ENCODE results near the gene ST3GAL3. TPM values are rescaled to one million over a fixed set of nuclear protein-coding genes. Genes with fewer than 3 reads are reported as not detected.

The ST3GAL3 gene
- total and polyA plus RNA-seq, 2 of the 13 experiments (the other 11 are each of a cell fraction or from before 2014, with no cell fraction given) = 5.1 to 8.1 TPM

GRCh38 chr1:43834280-43835081 lies 127.1 kb downstream of the ST3GAL3 start:
- Histone ChIP-seq H3K36me3 (replicated peaks in 1 of 2; ENCODE audit: control insufficient read depth in 1 of 2, insufficient read depth in 2 of 2, low read length in 2 of 2) (peaks cover 0 to 10% of the 10 kb centered on the region in 2 experiments; a peak in 3 of 5 replicates), H3K9me3 (ENCODE audit: low read length) (no peaks in the 10 kb centered on the region), H3K27me3 (ENCODE audit: control insufficient read depth in 1 of 2, insufficient read depth in 2 of 2, low read length in 2 of 2) (no peaks in the 10 kb centered on the region), H3K4me1 (ENCODE audit: insufficient read depth, low read length) (peaks cover 20% of the 10 kb centered on the region), H3K27ac (ENCODE audit: extremely low read length, insufficient read depth, low read length) (no peak overlapping the region), H3K9ac (ENCODE audit: insufficient read depth, low read depth, low read length) (no peak overlapping the region), H3K4me3 (replicated peaks in 1 of 3; ENCODE audit: insufficient read depth in 1 of 3, low read depth in 2 of 3, low read length in 3 of 3) (no peak overlapping the region), H4K20me1 (ENCODE audit: insufficient read depth, low read length) (no peaks in the 10 kb centered on the region), H2AFZ (ENCODE audit: low read length) (no peak overlapping the region), H3K79me2 (ENCODE audit: insufficient read depth, low read length) (no peaks in the 10 kb centered on the region), H3K4me2 (ENCODE audit: low read depth, low read length) (no peak overlapping the region)
- intact Hi-C loops (cut with micrococcal nuclease; ENCODE audit: unreplicated experiment) = no loop called here
- no TSS peak for BruUV-seq (replicated peaks)
- FAIRE-seq (no peak), ATAC-seq (no peak), DNase-seq (ENCODE audit: low spot score) (no peak)
- CTCF ChIA-PET (ENCODE audit: low intra/inter-chr PET ratio, low total read pairs) = no interaction called here
- POLR2A ChIA-PET = no interaction called here
- 93% methylated on average over 14 of the region's 14 CpGs for WGBS (ENCODE audit: low lambda C conversion rate)
- TF ChIP-seq, protein P1, sequence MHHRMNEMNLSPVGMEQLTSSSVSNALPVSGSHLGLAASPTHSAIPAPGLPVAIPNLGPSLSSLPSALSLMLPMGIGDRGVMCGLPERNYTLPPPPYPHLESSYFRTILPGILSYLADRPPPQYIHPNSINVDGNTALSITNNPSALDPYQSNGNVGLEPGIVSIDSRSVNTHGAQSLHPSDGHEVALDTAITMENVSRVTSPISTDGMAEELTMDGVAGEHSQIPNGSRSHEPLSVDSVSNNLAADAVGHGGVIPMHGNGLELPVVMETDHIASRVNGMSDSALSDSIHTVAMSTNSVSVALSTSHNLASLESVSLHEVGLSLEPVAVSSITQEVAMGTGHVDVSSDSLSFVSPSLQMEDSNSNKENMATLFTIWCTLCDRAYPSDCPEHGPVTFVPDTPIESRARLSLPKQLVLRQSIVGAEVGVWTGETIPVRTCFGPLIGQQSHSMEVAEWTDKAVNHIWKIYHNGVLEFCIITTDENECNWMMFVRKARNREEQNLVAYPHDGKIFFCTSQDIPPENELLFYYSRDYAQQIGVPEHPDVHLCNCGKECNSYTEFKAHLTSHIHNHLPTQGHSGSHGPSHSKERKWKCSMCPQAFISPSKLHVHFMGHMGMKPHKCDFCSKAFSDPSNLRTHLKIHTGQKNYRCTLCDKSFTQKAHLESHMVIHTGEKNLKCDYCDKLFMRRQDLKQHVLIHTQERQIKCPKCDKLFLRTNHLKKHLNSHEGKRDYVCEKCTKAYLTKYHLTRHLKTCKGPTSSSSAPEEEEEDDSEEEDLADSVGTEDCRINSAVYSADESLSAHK (CRISPR knock-in tag; IDR thresholded peaks at IDR 0.05; ENCODE audit: borderline replicate concordance) = no peak
- TF ChIP-seq ZNF121 (CRISPR knock-in tag; IDR thresholded peaks at IDR 0.05) (no peak), ZNF558 (CRISPR knock-in tag; IDR thresholded peaks at IDR 0.05; ENCODE audit: borderline replicate concordance) (no peak), MAFK (conservative IDR thresholded peaks at IDR 0.05 in 1 of 2, IDR thresholded peaks at IDR 0.05 in 1 of 2; ENCODE audit: low read length in 2 of 2) (no peak), MATR3 (CRISPR knock-in tag; IDR thresholded peaks at IDR 0.05) (no peak), RFX5 (IDR thresholded peaks at IDR 0.05; ENCODE audit: low read depth, low read length) (no peak), ZKSCAN5 (CRISPR knock-in tag; IDR thresholded peaks at IDR 0.05) (no peak), CEBPG (CRISPR knock-in tag; IDR thresholded peaks at IDR 0.05) (no peak)
- TF ChIP-seq, protein P2, sequence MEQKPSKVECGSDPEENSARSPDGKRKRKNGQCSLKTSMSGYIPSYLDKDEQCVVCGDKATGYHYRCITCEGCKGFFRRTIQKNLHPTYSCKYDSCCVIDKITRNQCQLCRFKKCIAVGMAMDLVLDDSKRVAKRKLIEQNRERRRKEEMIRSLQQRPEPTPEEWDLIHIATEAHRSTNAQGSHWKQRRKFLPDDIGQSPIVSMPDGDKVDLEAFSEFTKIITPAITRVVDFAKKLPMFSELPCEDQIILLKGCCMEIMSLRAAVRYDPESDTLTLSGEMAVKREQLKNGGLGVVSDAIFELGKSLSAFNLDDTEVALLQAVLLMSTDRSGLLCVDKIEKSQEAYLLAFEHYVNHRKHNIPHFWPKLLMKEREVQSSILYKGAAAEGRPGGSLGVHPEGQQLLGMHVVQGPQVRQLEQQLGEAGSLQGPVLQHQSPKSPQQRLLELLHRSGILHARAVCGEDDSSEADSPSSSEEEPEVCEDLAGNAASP (CRISPR knock-in tag; IDR thresholded peaks at IDR 0.05; ENCODE audit: borderline replicate concordance) = no peak
- TF ChIP-seq, protein P3, sequence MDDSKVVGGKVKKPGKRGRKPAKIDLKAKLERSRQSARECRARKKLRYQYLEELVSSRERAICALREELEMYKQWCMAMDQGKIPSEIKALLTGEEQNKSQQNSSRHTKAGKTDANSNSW (CRISPR knock-in tag; IDR thresholded peaks at IDR 0.05; ENCODE audit: borderline replicate concordance) = no peak
- in situ Hi-C loops (cut with HindIII; ENCODE audit: extremely low pct_ligation_motif_present, low pct_unique_long_range_greater_than_20kb) = no loop called here

Data from HepG2 (cell line).